NT2/D1 (cell line): ENCODE data around the gene TRIM5.

ENCODE experiments used
- SUZ12 ChIP-seq: IDR thresholded peaks from 2 replicates; pipeline ENCODE4 v1.6.1; 2011; ENCODE audit not compliant: insufficient read length, insufficient read depth; ENCODE audit errors: extremely low read depth
- YY1 ChIP-seq: IDR thresholded peaks from 2 replicates; pipeline ENCODE4 v1.6.1; 2011; ENCODE audit not compliant: insufficient read length, insufficient read depth
- ZNF274 ChIP-seq: IDR thresholded peaks from 2 replicates; pipeline ENCODE4 v1.6.1; 2011; ENCODE audit warnings: mild to moderate bottlenecking, low read depth, low read length

- no peak for TF ChIP-seq SUZ12
- no peak for TF ChIP-seq YY1
- no peak for TF ChIP-seq ZNF274
Observed at GRCh38 chr11:5665051-5665570, 19.8 kb downstream of the TRIM5 start.
